ENCODE results near the gene PTRHD1.

The PTRHD1 gene

GRCh38 chr2:24828238-24828996 lies 35.2 kb upstream of the PTRHD1 start:
- peak; percentile 13 for DNase-seq

- peak; percentile 94 for DNase-seq
Observed at GRCh38 chr2:24827321-24828237, 34.4 kb upstream of the PTRHD1 start.

GRCh38 chr2:24826773-24827145 lies 33.6 kb upstream of the PTRHD1 start:
- DNase-seq, result peak; percentile 6

- DNase-seq, result peak; percentile 14
Observed at GRCh38 chr2:24825883-24826772, 32.9 kb upstream of the PTRHD1 start.

DNA sequence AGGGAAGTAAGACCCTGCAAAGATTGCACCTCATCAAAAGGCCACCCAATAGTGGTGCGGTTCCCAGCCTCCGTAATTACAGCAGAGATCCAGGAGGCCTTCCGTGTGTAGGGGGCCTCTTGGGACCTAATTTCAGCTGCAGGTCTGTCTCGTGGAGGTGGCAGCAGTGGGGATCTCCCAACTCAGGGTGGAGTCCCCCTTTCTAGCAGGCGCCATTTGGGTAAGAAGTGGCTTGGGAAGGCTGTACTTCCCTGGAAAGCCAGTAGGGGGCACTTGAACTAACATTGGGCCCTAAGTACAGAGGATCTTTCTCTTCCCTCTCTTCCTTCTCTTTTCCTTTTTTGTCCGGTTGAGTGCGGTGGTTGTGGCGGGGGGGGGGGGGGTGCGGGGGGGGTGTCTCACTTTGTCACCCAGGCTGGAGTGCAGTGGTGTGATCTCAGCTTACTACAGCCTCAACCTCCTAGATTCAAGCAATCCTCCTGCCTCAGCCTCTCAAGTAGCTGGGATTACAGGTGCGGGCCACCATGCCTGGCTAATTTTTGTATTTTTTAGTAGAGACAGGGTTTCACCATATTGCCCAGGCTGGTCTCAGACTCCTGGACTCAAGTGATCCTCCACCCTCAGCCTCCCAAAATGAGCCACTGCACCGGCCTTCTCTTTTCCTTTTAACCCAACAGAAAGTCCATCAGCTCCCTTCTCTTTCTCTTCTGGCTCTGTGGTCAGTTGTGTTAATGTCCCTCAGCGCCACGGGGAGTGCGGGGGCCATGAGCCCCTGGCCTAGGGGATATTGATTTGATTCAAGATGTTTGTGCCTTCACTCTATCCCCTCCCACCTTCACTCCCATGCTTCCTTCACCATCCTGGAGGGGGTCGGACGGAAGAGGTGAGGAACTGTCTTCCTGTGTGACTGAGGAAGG lies 32.0 kb upstream of the PTRHD1 start:
- DNase-seq, result peak; percentile 40

GRCh38 chr2:24824071-24824588 lies 30.9 kb upstream of the PTRHD1 start:
- DNase-seq, result peak; percentile 10

DNA sequence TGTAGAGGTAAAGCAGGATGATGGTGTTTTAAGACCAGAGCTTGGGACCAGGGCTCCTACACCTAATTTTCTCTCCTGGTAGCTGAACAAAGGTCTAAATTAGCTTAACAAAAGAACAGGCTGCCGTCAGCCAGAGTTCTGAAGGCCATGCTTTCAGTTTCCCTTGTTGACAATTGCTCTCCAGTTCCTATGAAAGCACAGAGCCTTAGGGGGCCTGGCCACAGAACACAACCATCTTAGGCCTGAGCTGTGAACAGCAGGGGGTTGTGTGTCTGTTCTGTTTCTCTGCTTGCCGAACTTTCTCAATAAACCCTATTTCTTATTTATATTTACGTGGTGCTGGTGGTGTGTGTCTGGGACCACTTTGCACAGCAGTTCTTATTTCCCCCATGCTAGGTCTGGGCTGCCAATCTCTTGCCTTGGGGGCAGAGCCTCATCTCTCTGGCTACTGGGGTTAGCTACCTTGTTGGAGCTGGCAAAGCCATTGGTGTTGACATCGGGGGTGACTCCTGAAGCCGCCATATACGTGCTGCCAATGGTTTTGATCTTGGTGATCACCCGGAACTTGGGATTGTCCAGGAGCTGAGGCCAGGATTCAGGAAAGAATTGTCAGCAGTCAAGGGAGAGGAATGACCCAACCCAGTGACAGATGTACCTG lies 29.0 kb upstream of the PTRHD1 start:
- no peak for DNase-seq

DNA sequence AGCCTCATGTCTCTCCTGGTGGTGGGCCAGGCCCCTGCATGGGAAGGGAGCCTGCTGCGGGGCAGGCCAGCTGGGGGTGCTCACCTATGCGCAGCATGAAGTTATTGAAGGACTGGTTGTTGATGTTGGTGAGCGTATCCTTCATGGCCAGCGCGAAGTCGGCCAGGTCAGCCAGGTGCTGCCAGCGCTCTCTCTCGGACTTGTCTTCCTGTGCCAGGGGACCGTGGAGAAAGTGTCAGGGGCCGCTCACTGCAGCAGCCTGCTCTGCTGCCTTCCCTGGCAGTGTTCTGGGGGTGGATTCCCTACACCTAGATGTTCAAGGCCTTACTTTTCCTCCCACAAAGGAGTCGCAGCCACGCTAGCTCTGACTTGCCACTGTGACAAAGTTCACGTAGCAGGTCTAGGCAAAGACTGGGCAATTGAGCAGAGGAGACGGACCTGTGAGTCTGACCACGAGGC lies 28.3 kb upstream of the PTRHD1 start:
- DNase-seq, result no peak

DNA sequence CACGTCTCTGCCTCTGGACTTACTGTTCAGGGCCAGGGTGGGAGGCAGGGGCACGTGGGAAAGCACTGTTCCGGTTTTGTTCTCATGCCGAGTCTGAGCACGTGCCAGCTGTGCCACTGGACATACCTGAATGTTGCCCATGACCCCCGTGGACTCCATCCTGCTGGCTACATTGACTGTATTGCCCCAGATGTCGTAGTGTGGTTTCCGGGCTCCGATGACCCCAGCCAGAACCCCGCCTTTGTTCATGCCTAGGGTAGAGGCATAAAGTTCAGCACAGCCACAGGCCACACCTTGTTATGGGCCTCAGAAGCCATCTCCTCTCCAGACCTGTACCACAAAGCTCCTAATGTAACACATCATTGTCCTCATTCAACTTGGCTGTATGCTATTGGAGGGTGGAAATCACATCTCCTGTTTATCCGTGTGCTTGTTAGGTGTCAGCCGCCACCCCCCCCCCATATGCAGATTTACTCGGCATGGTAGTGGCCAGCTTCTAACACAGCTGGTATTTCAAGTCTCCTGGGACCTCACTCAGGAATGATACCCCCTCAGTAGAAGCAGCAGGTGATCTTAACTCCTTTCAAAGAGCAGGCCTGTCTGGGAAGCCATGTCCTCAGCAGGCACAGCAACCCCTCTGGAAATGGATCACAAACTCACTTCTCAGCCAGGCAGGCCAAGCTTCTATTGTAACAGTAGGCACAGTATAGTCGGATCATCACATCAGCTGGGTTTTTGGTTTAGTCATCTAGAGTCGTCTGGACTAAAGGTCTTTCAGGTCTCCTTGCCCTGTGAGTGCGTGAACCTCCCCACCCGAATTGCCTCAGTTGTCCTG lies 27.6 kb upstream of the PTRHD1 start:
- no peak for DNase-seq

DNA sequence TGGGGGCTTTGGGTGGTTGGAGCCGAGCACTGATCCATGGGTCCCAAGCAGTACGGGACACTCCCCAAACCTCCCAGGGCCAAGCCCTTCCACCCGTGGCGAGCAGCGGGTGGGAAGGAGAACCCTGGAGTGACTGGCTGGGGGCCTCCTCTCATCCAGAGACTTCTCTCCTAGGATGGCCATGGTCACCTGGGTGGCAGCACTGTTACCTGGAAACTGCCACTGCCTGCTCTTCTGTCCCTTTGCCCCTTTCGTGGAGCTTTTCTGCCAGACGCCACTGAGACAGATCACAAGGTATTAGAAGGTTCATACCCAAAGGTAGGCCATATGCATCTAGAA lies 27.0 kb upstream of the PTRHD1 start:
- DNase-seq, result no peak

- no peak for DNase-seq
Observed at GRCh38 chr2:24819442-24820174, 26.4 kb upstream of the PTRHD1 start.

GRCh38 chr2:24818721-24819167 lies 25.6 kb upstream of the PTRHD1 start:
- no peak for DNase-seq

DNA sequence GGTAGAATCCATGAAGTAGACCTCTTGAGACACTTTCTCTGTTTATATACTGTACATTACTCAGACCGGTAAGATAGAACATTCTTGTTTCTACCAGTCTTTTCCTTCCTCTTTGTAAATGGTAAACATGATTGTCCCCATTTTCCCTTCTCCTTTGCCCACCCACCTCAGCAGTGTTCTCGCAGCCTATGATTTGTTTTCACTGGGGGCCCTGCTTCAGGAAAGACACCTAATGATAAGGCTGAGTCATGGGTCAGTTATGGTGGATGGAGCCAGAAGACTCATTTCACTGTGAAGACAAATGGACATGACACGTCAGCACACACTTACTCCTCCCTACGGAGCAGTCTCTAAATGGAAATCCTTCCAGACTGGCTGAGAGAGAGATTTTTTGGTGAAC lies 23.7 kb upstream of the PTRHD1 start:
- DNase-seq, result no peak

DNA sequence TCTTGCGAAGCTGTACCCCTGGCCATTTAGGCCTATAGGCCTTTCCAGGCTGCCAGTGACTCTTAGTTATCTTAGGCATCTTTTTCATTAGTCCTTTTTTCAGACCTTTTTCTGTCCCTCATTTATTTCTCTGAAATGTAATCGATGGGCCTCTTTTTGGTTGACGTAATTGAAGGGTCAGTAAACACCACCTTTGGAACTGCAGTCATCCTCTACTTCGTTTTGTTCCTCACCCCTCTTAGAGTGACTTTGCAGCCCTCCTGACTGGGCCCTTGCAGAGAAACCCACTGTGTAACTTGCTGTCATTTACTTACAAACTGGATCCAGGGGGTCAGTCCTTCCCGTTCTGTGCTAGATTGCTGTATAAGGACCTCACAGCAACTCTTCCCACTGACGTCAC lies 23.2 kb upstream of the PTRHD1 start:
- no peak for DNase-seq

DNA sequence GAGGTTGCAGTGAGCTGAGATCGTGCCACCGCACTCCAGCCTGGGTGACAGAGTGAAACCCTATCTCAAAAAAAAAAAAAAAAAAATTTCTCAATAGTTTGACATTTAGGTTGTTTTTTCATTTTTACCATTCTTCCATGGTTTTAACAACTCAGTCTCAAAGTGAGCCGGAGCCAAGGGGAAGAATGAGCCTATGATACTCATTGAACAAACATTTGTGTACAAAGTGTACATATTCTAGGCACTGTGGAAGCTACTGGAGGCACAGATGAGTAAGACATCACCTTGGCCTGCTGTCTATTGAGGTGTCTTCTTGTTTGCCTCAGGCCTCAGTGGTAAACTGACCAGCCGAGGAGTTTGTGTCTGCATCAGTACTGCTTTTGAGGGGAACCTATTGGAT lies 22.0 kb upstream of the PTRHD1 start:
- DNase-seq, result no peak

- DNase-seq, result no peak
Observed at GRCh38 chr2:24814516-24814915, 21.3 kb upstream of the PTRHD1 start.

DNA sequence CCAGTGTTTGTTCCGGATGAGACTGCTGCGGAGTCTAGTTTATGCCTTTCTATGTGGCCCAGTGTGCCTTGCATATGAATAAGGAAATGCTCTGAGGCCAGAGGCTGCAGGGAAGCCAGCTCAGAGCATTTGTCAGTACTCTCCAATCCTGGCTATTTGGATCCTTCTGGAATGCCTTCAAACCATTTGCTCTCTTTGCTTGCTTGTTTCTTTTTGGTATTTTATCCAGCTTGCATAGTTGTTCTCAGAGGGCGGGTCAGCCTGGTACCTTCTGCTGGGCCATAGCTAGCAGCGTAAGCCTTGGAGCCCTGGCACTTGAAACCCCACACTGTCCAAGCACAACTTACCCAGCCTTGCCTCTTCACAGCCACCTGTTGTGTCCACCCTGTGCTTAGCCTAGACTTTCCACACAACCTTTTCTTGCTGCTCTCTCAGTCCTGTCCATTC lies 20.5 kb upstream of the PTRHD1 start:
- DNase-seq, result no peak

- DNase-seq, result no peak
Observed at GRCh38 chr2:24809316-24810007, 16.3 kb upstream of the PTRHD1 start.

DNA sequence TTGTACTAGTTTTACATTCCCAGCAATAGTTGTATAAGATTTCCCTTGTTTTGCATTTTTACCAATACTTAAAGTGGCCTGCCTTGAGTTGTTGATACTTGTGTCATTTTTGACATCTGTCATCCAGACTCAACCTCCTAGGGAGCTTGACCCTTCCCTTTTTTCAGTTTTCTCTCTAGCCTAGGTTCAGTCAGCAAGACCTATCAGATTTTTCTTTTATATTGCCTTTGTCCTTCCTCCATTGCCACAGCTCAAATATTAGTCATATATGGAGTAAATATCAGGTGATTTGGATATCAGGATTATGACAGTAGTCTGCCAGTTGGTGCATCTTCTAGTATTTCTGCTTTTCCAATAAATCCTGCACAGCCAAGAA lies 13.5 kb upstream of the PTRHD1 start:
- no peak for DNase-seq

All from 8988T (cell line).